ENCODE results near the gene ISYNA1. TPM values are rescaled to one million over a fixed set of nuclear protein-coding genes. Genes with fewer than 3 reads are reported as not detected.
A peak's percentile ranks its signal among the peaks of the same experiment; 100 is the strongest.

The ISYNA1 gene
- total RNA-seq, 1 donor, result 48.4 TPM

DNA sequence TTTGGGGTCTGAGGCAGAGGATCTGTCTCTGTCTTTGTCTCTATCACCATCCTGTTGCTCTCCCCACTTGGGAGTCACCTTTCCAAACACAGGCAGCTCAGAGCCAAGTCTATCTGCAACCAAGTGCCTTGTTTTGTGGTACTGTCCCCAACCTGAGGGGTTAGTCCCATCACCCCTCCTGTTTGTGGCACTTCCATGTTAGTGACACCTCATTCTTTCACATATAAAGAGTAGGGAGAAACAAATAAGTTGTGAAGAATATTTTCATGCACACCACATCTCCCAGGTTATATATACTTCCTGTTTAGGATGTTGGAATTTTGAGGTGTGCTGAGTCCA lies 48.2 kb downstream of the ISYNA1 start:
- TF ChIP-seq, protein P1, sequence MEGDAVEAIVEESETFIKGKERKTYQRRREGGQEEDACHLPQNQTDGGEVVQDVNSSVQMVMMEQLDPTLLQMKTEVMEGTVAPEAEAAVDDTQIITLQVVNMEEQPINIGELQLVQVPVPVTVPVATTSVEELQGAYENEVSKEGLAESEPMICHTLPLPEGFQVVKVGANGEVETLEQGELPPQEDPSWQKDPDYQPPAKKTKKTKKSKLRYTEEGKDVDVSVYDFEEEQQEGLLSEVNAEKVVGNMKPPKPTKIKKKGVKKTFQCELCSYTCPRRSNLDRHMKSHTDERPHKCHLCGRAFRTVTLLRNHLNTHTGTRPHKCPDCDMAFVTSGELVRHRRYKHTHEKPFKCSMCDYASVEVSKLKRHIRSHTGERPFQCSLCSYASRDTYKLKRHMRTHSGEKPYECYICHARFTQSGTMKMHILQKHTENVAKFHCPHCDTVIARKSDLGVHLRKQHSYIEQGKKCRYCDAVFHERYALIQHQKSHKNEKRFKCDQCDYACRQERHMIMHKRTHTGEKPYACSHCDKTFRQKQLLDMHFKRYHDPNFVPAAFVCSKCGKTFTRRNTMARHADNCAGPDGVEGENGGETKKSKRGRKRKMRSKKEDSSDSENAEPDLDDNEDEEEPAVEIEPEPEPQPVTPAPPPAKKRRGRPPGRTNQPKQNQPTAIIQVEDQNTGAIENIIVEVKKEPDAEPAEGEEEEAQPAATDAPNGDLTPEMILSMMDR (IDR thresholded peaks at IDR 0.05; ENCODE audit: insufficient read depth, low read depth, low read length), result no peak
- no peak overlapping the region for H3K4me3 ChIP-seq (ENCODE audit: low read depth, low read length)
- DNase-seq (ENCODE audit: low read depth), result no peak

DNA sequence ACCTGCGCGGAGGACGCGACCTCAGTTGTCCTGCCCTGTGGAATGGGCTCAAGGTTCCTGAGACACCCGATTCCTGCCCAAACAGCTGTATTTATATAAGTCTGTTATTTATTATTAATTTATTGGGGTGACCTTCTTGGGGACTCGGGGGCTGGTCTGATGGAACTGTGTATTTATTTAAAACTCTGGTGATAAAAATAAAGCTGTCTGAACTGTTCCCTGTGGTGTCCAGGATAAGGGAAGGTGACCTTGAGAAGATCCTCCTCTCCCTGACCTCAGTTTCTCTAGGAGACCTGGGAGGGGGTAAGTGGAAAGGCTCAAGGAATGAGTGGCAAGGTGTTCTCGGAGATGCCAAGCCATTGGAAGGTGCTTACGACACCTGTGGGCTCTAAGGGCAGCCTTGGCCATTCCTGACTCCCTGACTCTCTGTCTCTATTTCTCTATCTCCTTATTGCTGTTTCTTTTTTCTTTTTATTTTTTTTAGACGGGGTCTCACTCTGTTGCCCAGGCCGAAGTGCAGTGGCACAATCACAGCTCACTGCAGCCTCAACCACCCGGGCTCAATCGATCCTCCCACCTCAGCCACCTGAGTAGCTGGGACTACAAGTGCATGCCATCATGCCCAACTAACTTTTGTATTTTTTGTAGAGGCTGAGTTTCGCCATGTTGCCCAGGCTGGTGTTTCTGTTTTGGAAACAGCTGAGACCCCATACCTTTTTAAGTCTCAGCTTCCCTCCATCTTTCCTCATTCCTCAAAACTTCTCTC lies 48.8 kb downstream of the ISYNA1 start:
- peak overlapping the region; percentile 92 for H3K4me3 ChIP-seq (ENCODE audit: low read depth, low read length)
- DNase-seq (ENCODE audit: low read depth), result no peak
- TF ChIP-seq, protein P1 (IDR thresholded peaks at IDR 0.05; ENCODE audit: insufficient read depth, low read depth, low read length), result no peak

DNA sequence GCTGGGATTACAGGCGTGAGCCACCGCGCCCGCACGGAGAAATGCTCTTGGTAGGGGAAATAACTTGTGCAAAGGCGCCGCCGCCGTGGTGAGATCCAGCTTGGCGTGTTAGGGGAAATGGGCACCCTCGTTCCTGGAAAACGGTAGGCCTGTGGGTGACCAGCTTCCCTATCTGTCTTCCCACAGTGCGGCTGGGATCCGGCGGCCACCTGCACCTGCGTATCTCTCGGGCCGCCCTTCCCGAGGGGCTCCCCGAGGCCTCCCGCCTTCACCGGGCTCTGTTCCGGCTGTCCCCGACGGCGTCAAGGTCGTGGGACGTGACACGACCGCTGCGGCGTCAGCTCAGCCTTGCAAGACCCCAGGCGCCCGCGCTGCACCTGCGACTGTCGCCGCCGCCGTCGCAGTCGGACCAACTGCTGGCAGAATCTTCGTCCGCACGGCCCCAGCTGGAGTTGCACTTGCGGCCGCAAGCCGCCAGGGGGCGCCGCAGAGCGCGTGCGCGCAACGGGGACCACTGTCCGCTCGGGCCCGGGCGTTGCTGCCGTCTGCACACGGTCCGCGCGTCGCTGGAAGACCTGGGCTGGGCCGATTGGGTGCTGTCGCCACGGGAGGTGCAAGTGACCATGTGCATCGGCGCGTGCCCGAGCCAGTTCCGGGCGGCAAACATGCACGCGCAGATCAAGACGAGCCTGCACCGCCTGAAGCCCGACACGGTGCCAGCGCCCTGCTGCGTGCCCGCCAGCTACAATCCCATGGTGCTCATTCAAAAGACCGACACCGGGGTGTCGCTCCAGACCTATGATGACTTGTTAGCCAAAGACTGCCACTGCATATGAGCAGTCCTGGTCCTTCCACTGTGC lies 49.6 kb downstream of the ISYNA1 start:
- peak overlapping the region; percentile 92 for H3K4me3 ChIP-seq (ENCODE audit: low read depth, low read length)
- DNase-seq (ENCODE audit: low read depth), result peak; percentile 55
- TF ChIP-seq, protein P1 (IDR thresholded peaks at IDR 0.05; ENCODE audit: insufficient read depth, low read depth, low read length), result peak; percentile 95

DNA sequence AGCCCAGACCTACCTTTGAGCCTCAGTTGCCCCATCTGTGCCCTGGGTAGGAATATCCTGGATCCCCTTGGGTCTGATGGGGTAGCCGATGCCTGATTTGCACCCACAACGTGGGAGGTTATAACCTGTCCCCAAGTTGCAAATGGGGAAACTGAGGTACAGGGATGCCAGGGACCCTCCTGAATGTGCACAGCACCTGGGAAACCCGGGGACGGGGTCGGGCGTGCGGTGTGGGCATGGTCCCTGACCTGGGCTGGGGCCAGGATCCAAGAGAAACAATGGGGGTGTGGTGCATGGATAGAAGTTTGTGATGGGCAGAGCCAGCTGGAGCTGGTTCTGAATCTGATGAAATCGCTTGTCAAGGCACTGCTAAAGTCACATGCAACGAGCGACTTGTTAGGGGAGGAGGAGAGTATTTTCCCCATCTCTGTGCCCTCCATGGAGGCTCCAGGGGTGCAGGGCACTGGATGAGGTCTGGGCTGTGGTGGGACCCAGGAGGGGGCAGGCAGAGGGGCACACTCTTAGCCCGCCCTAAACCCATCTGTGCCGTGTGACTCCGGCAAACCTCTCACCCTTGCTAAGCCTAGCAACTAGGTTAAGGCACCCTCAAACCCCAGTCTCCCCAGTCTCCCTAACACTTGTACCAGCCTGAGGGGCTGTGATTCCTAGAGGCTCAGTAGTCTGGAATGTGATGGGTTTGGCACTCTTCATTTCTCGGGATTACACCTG lies 51.2 kb downstream of the ISYNA1 start:
- H3K4me3 ChIP-seq (ENCODE audit: low read depth, low read length), result peak overlapping the region; percentile 92
- peak; percentile 61 for DNase-seq (ENCODE audit: low read depth)
- TF ChIP-seq, protein P1 (IDR thresholded peaks at IDR 0.05; ENCODE audit: insufficient read depth, low read depth, low read length), result no peak

DNA sequence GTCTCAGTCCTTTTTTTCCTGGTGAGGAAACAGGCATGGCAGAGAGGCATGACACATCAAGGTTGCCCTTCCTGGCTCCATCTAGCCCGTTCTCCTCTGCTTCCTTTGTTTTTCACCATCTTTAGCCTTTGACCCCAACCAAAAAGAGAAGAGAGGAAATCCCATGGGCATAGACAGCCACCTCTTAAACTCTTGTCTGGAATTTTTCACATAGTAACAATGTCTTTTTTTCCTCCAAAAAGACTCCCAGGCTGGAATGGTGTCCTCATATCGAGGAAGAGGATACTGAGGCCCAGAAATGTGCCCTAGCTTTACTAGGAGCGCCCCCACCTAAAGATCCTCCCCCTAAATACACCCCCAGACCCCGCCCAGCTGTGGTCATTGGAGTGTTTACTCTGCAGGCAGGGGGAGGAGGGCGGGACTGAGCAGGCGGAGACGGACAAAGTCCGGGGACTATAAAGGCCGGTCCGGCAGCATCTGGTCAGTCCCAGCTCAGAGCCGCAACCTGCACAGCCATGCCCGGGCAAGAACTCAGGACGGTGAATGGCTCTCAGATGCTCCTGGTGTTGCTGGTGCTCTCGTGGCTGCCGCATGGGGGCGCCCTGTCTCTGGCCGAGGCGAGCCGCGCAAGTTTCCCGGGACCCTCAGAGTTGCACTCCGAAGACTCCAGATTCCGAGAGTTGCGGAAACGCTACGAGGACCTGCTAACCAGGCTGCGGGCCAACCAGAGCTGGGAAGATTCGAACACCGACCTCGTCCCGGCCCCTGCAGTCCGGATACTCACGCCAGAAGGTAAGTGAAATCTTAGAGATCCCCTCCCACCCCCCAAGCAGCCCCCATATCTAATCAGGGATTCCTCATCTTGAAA lies 52.0 kb downstream of the ISYNA1 start, which contains the start of gene GDF15:
Gene GDF15, plus strand, starts transcription at position 484 of the 868 bp plus-strand sequence. Its CDS starts 32 bp downstream, at position 516.
- H3K4me3 ChIP-seq (ENCODE audit: low read depth, low read length), result peak within 1 kb of the TSS; percentile 92
- DNase-seq (ENCODE audit: low read depth), result peak; percentile 96
- TF ChIP-seq, protein P1 (IDR thresholded peaks at IDR 0.05; ENCODE audit: insufficient read depth, low read depth, low read length), result peak; percentile 85

DNA sequence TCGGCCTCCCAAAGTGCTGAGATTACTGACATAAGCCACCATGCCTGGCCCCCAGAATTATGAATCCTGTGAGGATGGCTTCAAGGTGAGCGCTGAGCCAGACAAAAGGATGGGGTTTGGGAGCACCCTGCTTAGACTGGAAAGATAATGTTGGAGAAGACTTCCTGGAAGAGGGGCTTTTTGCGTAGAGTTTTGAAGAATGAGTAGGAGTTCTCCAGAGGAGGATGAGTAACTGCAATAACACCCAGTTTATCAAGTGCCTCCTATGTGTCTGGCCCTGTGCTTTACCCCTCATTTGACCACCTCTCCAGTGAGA lies 52.6 kb downstream of the ISYNA1 start:
- DNase-seq (ENCODE audit: low read depth), result no peak
- TF ChIP-seq, protein P1 (IDR thresholded peaks at IDR 0.05; ENCODE audit: insufficient read depth, low read depth, low read length), result no peak
- H3K4me3 ChIP-seq (ENCODE audit: low read depth, low read length), result no peak overlapping the region
